Mucosa of descending colon (tissue), 3 donors: ENCODE data around the gene LIMCH1. TPM values are rescaled to one million over a fixed set of nuclear protein-coding genes. Genes with fewer than 3 reads are reported as not detected.

Source experiments
- ATAC-seq: fragments of 200-7000 bp; cut with Tn5 transposase; one replicate; pipeline ENCODE4 v1.9.1; 2020; ENCODE audit warnings: mild to moderate bottlenecking, moderate library complexity
- DNase-seq, 3 donors: peaks; one replicate each; pipeline ENCODE4 v3.0.0-alpha.2; 2020
- H3K36me3 ChIP-seq: fragments of 200-600 bp; one replicate; pipeline ENCODE4 v1.8.0; 2021; ENCODE audit warnings: low read depth, mild to moderate bottlenecking
- H3K4me1 ChIP-seq: fragments of 200-600 bp; one replicate; pipeline ENCODE4 v1.8.0; 2021; ENCODE audit warnings: low read depth, mild to moderate bottlenecking
- H3K4me3 ChIP-seq: fragments of 200-600 bp; one replicate; pipeline ENCODE4 v1.8.0; 2021; ENCODE audit warnings: mild to moderate bottlenecking
- H3K9me3 ChIP-seq: fragments of 200-600 bp; one replicate; pipeline ENCODE4 v1.8.0; 2021; ENCODE audit warnings: mild to moderate bottlenecking
- CTCF ChIP-seq: fragments of 200-600 bp; IDR thresholded peaks from one replicate; pipeline ENCODE4 v1.8.0; 2022; ENCODE audit warnings: antibody characterized with exemption, mild to moderate bottlenecking
- intact Hi-C, 2 donors: fragments of 100-400 bp; cut with DNase I in 1 of 2; cut with micrococcal nuclease in 1 of 2; formaldehyde crosslinking; loops; one replicate each; pipeline versions ENCODE4 v1.11.0 to v1.11.1; 2022; cut with DNase I, micrococcal nuclease
- total RNA-seq, 3 donors: library from RNA; stranded (reverse); fragmentation: NEBNext Ultra II Directional in 2 of 3; extraction: Animal tissue kit (Norgen Biotek cat#: 25700) in 2 of 3; gene quantifications; one replicate each; pipeline versions ENCODE4 v1.2.1 to v1.2.4, GENCODE V29; 2021 to 2023
- donor health status: DM: no; HTN: no; CAD: no; lungs with moderate emphysema.
- donor health status: DM: no; HTN: no; CAD: no.
- donor health status: DM: no; HTN: yes; CAD: no.

The LIMCH1 gene
- total RNA-seq, 3 donors from 2014 or later, result 9.2 to 15.7 (median 9.6) TPM

- intact Hi-C loops, result no loop called here
- no peaks in the 10 kb centered on the region for H3K9me3 ChIP-seq
- H3K4me3 ChIP-seq, result no peak overlapping the region
- no peak for DNase-seq
- no peak for TF ChIP-seq CTCF
- H3K36me3 ChIP-seq, result no peaks in the 10 kb centered on the region
- ATAC-seq, result no peak
- H3K4me1 ChIP-seq, result no peaks in the 10 kb centered on the region
Observed at GRCh38 chr4:41525129-41525528, 12.8 kb upstream of the LIMCH1 start.

GRCh38 chr4:41526628-41527027, 11.3 kb upstream of the LIMCH1 start:
- DNase-seq (no peak), ATAC-seq (no peak)
- TF ChIP-seq CTCF, result no peak
- intact Hi-C loops, result no loop called here
- no peaks in the 10 kb centered on the region for H3K4me1 ChIP-seq
- no peak overlapping the region for H3K4me3 ChIP-seq
- no peaks in the 10 kb centered on the region for H3K36me3 ChIP-seq
- no peaks in the 10 kb centered on the region for H3K9me3 ChIP-seq

GRCh38 chr4:41528512-41529205, 9.3 kb upstream of the LIMCH1 start:
- Histone ChIP-seq H3K4me3 (no peak overlapping the region), H3K36me3 (no peaks in the 10 kb centered on the region), H3K4me1 (no peaks in the 10 kb centered on the region), H3K9me3 (no peaks in the 10 kb centered on the region)
- no peak for TF ChIP-seq CTCF
- DNase-seq (no peak), ATAC-seq (no peak)
- intact Hi-C loops, result no loop called here

GRCh38 chr4:41530741-41531140, 7.2 kb upstream of the LIMCH1 start:
- no peak for DNase-seq
- no peaks in the 10 kb centered on the region for H3K9me3 ChIP-seq
- no peak for ATAC-seq
- H3K36me3 ChIP-seq, result no peaks in the 10 kb centered on the region
- no peak for TF ChIP-seq CTCF
- H3K4me1 ChIP-seq, result no peaks in the 10 kb centered on the region
- intact Hi-C loops, result no loop called here
- H3K4me3 ChIP-seq, result no peak overlapping the region

- H3K9me3 ChIP-seq, result no peaks in the 10 kb centered on the region
- no peak for ATAC-seq
- H3K4me3 ChIP-seq, result no peak overlapping the region
- H3K36me3 ChIP-seq, result no peaks in the 10 kb centered on the region
- no peak for TF ChIP-seq CTCF
- intact Hi-C loops, result no loop called here
- DNase-seq, result no peak
- no peaks in the 10 kb centered on the region for H3K4me1 ChIP-seq
Observed at GRCh38 chr4:41532336-41532735, 5.6 kb upstream of the LIMCH1 start.

- intact Hi-C loops, result no loop called here
- Histone ChIP-seq H3K36me3 (no peaks in the 10 kb centered on the region), H3K4me1 (no peaks in the 10 kb centered on the region), H3K9me3 (no peaks in the 10 kb centered on the region), H3K4me3 (no peak overlapping the region)
- no peak for TF ChIP-seq CTCF
- no peak for DNase-seq
- no peak for ATAC-seq
Observed at GRCh38 chr4:41532882-41533281, 5.1 kb upstream of the LIMCH1 start.
